HG03571 (cell line): Measurements from ENCODE around the gene DNER.

Experiments used
- ATAC-seq: cut with Tn5 transposase; IDR thresholded peaks from one replicate; pipeline ENCODE4 v1.9.1; 2021; ENCODE audit not compliant: unreplicated experiment

The DNER gene

GRCh38 chr2:229445019-229445418 lies 269.3 kb downstream of the DNER start:
- ATAC-seq, result no peak

- no peak for ATAC-seq
Measured at GRCh38 chr2:229443546-229444268, 270.6 kb downstream of the DNER start.

- no peak for ATAC-seq
Measured at GRCh38 chr2:229443141-229443540, 271.2 kb downstream of the DNER start.

DNA sequence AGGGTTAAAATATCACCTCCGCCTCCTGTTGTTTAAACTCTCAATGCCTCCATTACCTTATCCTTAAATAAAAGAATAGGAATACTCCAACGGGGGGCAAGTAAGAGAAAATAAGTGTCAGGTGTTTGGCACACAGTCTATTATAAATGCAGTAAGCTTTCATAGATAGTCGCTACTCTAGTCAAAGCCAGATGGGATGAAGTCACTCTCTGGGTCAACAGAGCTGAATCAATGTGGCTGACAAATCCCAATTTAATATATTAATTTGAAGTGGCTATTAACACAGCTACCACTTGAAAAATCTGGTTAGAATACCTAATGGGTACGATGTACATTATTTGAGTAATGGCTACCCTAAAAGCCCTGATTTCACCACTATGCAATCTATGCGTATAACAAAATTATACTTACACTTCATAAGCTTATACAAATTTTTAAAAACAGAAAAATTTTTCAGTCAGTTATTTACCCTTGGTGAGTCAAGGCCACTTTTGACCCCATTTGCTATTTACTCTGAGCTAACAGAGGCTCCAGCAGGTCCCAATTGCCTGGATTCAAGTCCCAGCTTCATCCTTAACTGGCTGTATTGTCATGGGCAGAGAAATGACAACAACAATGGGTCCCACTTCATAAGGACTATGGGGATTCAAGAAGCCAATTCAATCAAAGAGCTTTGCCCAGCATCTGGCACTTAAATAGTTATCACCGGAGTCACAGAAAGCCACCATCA lies 275.8 kb downstream of the DNER start:
- no peak for ATAC-seq

- ATAC-seq, result no peak
Measured at GRCh38 chr2:229437467-229437866, 276.9 kb downstream of the DNER start.

DNA sequence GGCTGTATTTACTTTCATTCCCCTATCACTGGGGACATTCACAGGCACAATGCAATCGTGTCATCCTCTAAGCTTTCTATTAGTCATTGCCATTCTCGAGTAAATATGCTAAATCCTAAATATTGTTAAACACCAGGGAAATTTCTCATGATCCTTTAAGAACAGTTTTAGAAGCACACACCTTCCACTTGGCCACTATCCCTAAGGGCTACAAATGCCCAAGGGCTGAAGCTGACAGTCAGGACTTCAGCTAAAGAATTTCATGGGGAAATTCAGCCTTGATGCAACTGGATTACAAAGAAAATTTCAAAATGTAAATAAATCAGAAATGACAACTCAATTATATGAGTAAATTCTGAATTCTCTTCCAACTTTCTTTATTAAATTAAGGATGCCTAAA lies 280.2 kb downstream of the DNER start:
- no peak for ATAC-seq

DNA sequence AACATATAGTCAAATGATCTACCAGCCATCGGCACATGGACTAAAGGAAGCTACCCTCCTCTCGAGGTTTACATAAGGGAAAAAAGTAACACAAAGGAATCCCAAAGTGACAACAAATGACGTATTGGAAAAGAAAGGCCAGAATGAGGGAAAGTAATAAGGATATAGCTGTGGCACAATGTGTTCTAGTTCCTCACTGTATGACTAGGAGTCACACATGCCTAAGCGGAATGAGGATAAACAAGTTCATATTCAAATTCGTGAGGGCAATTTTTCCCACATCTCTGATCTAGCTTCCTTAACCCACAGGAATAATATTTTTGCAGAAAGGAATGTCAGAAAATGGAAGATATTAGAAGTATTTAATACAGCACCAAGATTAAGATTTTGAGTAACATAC lies 281.0 kb downstream of the DNER start:
- ATAC-seq, result no peak

DNA sequence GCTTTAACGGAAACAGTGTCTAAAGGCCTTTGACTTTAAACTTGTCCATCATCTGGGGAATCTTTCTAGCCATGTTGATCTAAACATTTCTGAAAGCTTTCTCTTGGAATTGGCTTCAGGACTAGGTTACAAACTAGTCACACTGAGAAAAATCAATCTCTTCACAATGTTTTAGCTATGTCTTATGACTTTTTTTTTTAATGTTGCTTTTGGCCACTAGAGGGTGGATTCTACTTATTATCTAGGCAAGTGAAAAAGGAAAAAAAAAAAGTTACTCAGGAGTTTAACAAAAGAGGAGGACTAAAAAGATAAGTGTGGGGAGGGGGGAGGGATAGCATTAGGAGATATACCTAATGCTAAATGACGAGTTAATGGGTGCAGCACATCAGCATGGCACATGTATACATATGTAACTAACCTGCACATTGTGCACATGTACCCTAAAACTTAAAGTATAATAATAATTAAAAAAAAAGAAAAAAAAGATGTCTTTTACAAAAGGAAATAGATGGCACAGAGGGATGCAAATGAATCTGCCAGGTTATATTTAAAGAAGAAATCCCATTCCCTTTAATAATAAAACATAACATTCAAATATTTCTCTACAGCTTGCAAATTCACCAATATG lies 282.9 kb downstream of the DNER start:
- ATAC-seq, result no peak

- ATAC-seq, result no peak
Measured at GRCh38 chr2:229429589-229429988, 284.8 kb downstream of the DNER start.

GRCh38 chr2:229426464-229426863 lies 287.9 kb downstream of the DNER start:
- no peak for ATAC-seq

DNA sequence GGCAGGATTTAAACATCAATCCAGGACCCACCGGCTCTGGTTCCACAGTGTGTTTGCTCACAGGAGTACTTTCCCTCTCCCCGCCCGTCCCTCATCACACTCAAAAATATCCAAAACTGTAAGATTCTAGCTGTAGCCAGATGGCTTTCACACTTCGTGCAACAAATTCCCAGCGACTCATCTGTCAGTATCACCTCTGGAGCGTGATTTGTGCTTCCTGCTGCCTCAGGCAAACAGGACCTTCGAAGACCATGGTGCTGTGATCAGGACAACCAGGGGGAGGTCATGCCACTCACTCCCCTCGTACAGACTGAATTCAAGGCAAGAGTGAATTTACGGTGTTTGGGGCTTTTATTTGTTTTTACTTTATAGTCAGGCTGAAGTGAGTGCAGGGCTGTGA lies 288.8 kb downstream of the DNER start:
- no peak for ATAC-seq

- no peak for ATAC-seq
Measured at GRCh38 chr2:229422063-229422462, 292.3 kb downstream of the DNER start.

GRCh38 chr2:229419158-229419557 lies 295.2 kb downstream of the DNER start:
- ATAC-seq, result no peak

DNA sequence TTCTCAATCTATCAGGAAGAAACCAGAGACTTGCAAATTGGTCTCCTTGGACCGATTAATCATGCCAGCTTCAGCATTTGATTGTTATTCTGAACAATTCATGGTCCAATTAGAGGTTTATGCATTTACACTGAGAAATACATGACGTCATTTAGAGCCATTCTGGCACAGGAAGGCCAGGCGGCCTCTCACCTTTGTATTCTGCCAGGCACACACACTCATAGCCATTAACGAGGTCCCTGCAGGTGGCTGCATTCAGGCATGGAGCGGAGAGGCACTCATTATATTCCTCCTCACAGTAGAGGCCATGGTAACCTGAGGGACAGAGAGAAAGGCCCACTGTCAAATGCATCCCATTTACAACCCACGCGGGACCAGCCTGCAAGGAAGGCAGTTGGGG lies 296.4 kb downstream of the DNER start:
- no peak for ATAC-seq

DNA sequence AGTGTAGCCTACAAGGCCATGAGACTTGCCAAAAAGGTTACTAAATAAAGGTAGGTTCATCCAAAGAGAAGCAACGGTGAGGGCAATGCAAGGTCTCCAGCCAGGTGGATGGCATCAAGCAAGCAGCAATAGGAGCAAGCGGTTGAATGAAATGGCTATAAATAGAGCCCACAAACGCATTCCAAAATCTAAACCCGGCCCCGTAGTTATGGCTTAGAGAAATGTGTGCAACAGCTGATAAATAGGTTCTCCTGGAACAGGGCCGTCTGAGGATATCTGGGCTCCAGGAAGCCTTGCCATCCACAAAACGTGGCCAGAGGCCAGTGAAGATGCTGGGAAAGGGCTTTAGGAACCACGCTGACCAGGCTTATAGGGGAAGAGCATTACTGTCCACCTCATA lies 297.2 kb downstream of the DNER start:
- no peak for ATAC-seq

DNA sequence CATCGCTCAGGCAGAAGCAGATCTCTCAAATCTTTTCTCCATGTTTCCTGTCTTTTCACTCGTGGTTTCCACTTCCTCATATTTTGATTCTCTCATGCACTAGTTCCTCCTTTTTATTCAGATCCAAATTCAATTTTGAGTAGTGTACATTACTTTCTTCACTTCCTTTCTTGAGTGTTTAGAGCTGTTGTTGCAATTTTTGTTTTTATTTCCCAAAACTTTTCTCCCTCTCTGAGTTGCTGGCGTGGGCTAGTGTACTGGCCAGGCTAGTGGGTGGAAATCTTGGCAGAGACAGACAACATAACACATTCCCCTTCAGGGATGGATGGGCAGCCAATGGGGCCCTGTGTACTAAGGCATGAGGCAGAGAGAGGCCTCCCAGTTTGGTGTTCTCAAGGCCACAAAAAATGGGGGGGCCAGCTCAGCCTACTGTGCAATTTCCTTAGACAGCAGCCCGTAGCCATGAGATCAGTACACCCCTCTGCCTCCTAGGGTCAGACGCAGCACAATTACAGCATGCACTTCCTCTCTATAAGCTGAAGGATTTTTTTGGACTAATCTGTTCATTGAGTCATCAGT lies 298.1 kb downstream of the DNER start:
- ATAC-seq, result no peak

DNA sequence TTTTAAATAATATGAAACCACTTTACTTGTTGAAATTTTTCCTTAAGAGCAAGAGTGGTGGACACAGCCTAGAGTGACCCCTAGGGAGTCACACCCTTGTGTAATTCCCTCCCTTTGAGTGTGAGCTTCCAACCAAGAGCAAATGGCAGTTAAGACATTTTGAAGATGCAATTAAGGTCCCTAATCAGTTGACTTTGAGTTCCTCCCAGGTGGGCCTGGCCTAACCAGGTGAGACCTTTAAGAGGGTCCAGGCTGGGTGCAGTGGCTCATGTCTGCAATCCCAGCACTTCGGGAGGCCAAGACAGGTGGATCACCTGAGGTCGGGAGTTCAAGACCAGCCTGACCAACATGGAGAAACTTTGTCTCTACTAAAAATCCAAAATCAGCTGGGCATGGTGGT lies 299.7 kb downstream of the DNER start:
- ATAC-seq, result no peak

GRCh38 chr2:229412686-229413085 lies 301.7 kb downstream of the DNER start:
- ATAC-seq, result no peak

DNA sequence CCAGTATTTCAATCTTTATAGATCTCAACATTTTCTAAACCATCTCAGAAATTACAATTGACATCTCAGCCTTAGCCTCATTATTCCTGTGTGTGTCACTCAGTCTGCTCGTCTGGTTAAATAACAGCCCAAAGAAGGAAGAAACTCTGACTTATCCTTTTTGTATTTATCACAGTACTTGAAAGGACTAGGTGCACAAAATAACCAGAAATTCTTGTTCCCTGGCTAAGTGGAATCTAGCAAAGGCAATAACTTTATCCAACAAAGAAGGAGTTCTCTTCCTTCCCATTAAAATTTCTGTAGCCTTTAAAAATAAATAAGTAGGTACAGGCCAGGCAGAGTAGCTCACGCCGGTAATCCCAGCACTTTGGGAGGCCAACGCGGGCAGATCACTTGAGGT lies 303.4 kb downstream of the DNER start:
- ATAC-seq, result no peak

DNA sequence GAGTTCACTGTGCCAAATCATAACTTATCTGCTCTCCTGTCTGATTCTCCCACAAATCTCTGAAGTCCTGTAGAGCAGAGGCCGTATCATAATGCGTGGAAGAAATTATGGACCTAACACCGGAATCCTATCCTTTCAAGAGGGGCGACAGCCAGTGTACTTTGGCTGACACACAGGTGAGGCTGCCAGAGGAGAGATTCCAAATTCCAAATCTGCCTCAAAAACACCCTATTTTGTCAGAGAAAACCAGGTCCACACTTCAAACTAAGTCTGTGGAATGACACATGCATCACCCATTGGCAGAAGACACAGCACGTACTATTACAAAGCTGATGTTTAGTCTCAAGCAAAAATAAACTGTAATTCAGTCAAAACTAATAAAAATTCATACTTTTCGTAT lies 304.1 kb downstream of the DNER start:
- no peak for ATAC-seq

- ATAC-seq, result no peak
Measured at GRCh38 chr2:229409751-229410181, 304.6 kb downstream of the DNER start.

DNA sequence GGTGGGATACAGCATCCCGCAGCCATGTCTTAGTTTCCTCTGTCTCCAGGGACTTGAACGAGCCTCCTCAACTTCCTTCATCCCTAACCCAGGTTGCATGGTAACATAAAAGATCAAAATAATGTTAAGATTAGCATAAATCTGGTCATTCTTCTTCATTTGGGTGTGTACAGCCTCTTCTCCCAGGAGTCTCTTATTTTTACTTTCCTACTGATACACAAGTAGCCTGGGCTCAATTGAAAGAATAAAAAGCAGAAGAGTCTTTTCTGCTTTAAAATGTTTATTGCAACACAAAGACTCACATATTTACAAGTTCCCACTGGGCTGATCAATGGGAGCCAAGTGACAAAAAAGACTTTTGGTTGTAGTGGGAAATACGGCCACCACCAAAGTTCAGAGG lies 305.4 kb downstream of the DNER start:
- no peak for ATAC-seq
